Stimulated activated naive B cell treated with anti-CD40 and anti-IgM and Interleukin-4, amounts not matched to agents 10 μg/mL and 1 μg/mL and 100 μg/mL, for 72 hours (primary cell): Measurements from ENCODE around the gene PRIM2.
"Not testable (repeated sequence)": the region's sequence is repeated elsewhere in the genome, so short reads cannot be mapped to it uniquely, and the experiment has no call there.

Experiments used
- ATAC-seq, 2 donors: fragments of 150-1000 bp; cut with Tn5 transposase; replicated peaks; 2 replicates each; pipeline ENCODE4 v1.10.0; 2021; ENCODE audit warnings: moderate library complexity in 1 of 2
- DNase-seq: peaks from one replicate; pipeline ENCODE4 v3.0.0; 2021
- H3K27ac Mint-ChIP-seq: one replicate; pipeline ENCODE4 v1.8.0; 2022; ENCODE audit warnings: mild to moderate bottlenecking, mixed read lengths
- H3K27me3 Mint-ChIP-seq, 2 donors: one replicate each; pipeline ENCODE4 v1.8.0; 2022; ENCODE audit warnings: mixed read lengths in 2 of 2
- H3K36me3 Mint-ChIP-seq, 2 donors: one replicate each; pipeline ENCODE4 v1.8.0; 2022; ENCODE audit warnings: mixed read lengths in 2 of 2, mild to moderate bottlenecking in 1 of 2
- H3K4me1 Mint-ChIP-seq, 2 donors: one replicate each; pipeline ENCODE4 v1.8.0; 2022; ENCODE audit warnings: mixed read lengths in 2 of 2, mild to moderate bottlenecking in 1 of 2
- H3K4me3 Mint-ChIP-seq, 2 donors: one replicate each; pipeline ENCODE4 v1.8.0; 2022; ENCODE audit warnings: mild to moderate bottlenecking in 2 of 2, mixed read lengths in 2 of 2, moderate library complexity in 1 of 2
- H3K9me3 Mint-ChIP-seq, 2 donors: one replicate each; pipeline ENCODE4 v1.8.0; 2022; ENCODE audit warnings: mixed read lengths in 2 of 2, mild to moderate bottlenecking in 1 of 2

Gene PRIM2

GRCh38 chr6:57500368-57501021 lies 183.1 kb downstream of the PRIM2 start:
- not testable (repeated sequence) for H3K9me3 Mint-ChIP-seq, H3K36me3 Mint-ChIP-seq, H3K4me1 Mint-ChIP-seq, H3K27me3 Mint-ChIP-seq, ATAC-seq, H3K4me3 Mint-ChIP-seq, H3K27ac Mint-ChIP-seq, DNase-seq

- H3K4me3 Mint-ChIP-seq, ATAC-seq, H3K4me1 Mint-ChIP-seq, H3K36me3 Mint-ChIP-seq, H3K9me3 Mint-ChIP-seq, DNase-seq, H3K27ac Mint-ChIP-seq, H3K27me3 Mint-ChIP-seq: not testable (repeated sequence)
Observed at GRCh38 chr6:57502387-57502786, 185.0 kb downstream of the PRIM2 start.

GRCh38 chr6:57505251-57505650 lies 187.8 kb downstream of the PRIM2 start:
- H3K27ac Mint-ChIP-seq, result not testable (repeated sequence)

GRCh38 chr6:57510390-57510789 lies 193.0 kb downstream of the PRIM2 start:
- not testable (repeated sequence) for H3K9me3 Mint-ChIP-seq, ATAC-seq, DNase-seq, H3K4me3 Mint-ChIP-seq, H3K27me3 Mint-ChIP-seq, H3K36me3 Mint-ChIP-seq, H3K4me1 Mint-ChIP-seq, H3K27ac Mint-ChIP-seq

More at GRCh38 chr6:57505251-57505650, 187.8 kb downstream of the PRIM2 start:
- not testable (repeated sequence) for H3K4me1 Mint-ChIP-seq, H3K36me3 Mint-ChIP-seq, H3K4me3 Mint-ChIP-seq, DNase-seq, H3K27me3 Mint-ChIP-seq, ATAC-seq, H3K9me3 Mint-ChIP-seq

- H3K4me1 Mint-ChIP-seq, H3K4me3 Mint-ChIP-seq, H3K9me3 Mint-ChIP-seq, H3K27me3 Mint-ChIP-seq, ATAC-seq, DNase-seq, H3K27ac Mint-ChIP-seq: not testable (repeated sequence)
- peaks cover 4 to 11% of the 10 kb centered on the region in 2 donors for H3K36me3 Mint-ChIP-seq
Observed at GRCh38 chr6:57515171-57515570, 197.7 kb downstream of the PRIM2 start.

- not testable (repeated sequence) for H3K4me3 Mint-ChIP-seq, H3K4me1 Mint-ChIP-seq, H3K27ac Mint-ChIP-seq, H3K9me3 Mint-ChIP-seq, ATAC-seq, DNase-seq, H3K27me3 Mint-ChIP-seq
- H3K36me3 Mint-ChIP-seq, result peaks cover 4 to 11% of the 10 kb centered on the region in 2 donors
Observed at GRCh38 chr6:57515845-57516244, 198.4 kb downstream of the PRIM2 start.

GRCh38 chr6:57516776-57517175 lies 199.3 kb downstream of the PRIM2 start:
- not testable (repeated sequence) for H3K36me3 Mint-ChIP-seq, H3K4me3 Mint-ChIP-seq, H3K27ac Mint-ChIP-seq, H3K9me3 Mint-ChIP-seq, ATAC-seq, H3K27me3 Mint-ChIP-seq, DNase-seq, H3K4me1 Mint-ChIP-seq

- not testable (repeated sequence) for H3K27ac Mint-ChIP-seq, H3K36me3 Mint-ChIP-seq, DNase-seq, H3K4me1 Mint-ChIP-seq, ATAC-seq, H3K4me3 Mint-ChIP-seq, H3K9me3 Mint-ChIP-seq, H3K27me3 Mint-ChIP-seq
Observed at GRCh38 chr6:57519198-57519597, 201.8 kb downstream of the PRIM2 start.

- H3K27me3 Mint-ChIP-seq, ATAC-seq, H3K36me3 Mint-ChIP-seq, DNase-seq, H3K4me1 Mint-ChIP-seq, H3K27ac Mint-ChIP-seq, H3K9me3 Mint-ChIP-seq, H3K4me3 Mint-ChIP-seq: not testable (repeated sequence)
Observed at GRCh38 chr6:57521085-57521484, 203.7 kb downstream of the PRIM2 start.

- H3K9me3 Mint-ChIP-seq, H3K27me3 Mint-ChIP-seq, H3K27ac Mint-ChIP-seq, DNase-seq, H3K36me3 Mint-ChIP-seq, ATAC-seq, H3K4me1 Mint-ChIP-seq, H3K4me3 Mint-ChIP-seq: not testable (repeated sequence)
Observed at GRCh38 chr6:57523221-57523620, 205.8 kb downstream of the PRIM2 start.

GRCh38 chr6:57529755-57530154 lies 212.3 kb downstream of the PRIM2 start:
- ATAC-seq, H3K27ac Mint-ChIP-seq, H3K4me1 Mint-ChIP-seq, H3K27me3 Mint-ChIP-seq, DNase-seq, H3K36me3 Mint-ChIP-seq, H3K4me3 Mint-ChIP-seq, H3K9me3 Mint-ChIP-seq: not testable (repeated sequence)

- not testable (repeated sequence) for H3K4me3 Mint-ChIP-seq, H3K4me1 Mint-ChIP-seq, H3K27ac Mint-ChIP-seq, H3K36me3 Mint-ChIP-seq, H3K9me3 Mint-ChIP-seq, H3K27me3 Mint-ChIP-seq, DNase-seq, ATAC-seq
Observed at GRCh38 chr6:57532660-57533059, 215.2 kb downstream of the PRIM2 start.

GRCh38 chr6:57535121-57535520 lies 217.7 kb downstream of the PRIM2 start:
- H3K36me3 Mint-ChIP-seq, H3K27ac Mint-ChIP-seq, H3K4me1 Mint-ChIP-seq, DNase-seq, ATAC-seq, H3K27me3 Mint-ChIP-seq, H3K4me3 Mint-ChIP-seq, H3K9me3 Mint-ChIP-seq: not testable (repeated sequence)

- H3K4me1 Mint-ChIP-seq, H3K9me3 Mint-ChIP-seq, H3K4me3 Mint-ChIP-seq, H3K27me3 Mint-ChIP-seq, H3K27ac Mint-ChIP-seq, H3K36me3 Mint-ChIP-seq, DNase-seq: not testable (repeated sequence)
- peak in 1 of 2 donors; percentile 56 for ATAC-seq
Observed at GRCh38 chr6:57535994-57536393, 218.6 kb downstream of the PRIM2 start.

- ATAC-seq, result not testable (repeated sequence)
Observed at GRCh38 chr6:57537916-57538315, 220.5 kb downstream of the PRIM2 start.

GRCh38 chr6:57551961-57552360 lies 234.5 kb downstream of the PRIM2 start:
- not testable (repeated sequence) for H3K4me3 Mint-ChIP-seq, H3K27me3 Mint-ChIP-seq, H3K27ac Mint-ChIP-seq, H3K4me1 Mint-ChIP-seq, H3K36me3 Mint-ChIP-seq, H3K9me3 Mint-ChIP-seq, ATAC-seq, DNase-seq

More at GRCh38 chr6:57537916-57538315, 220.5 kb downstream of the PRIM2 start:
- not testable (repeated sequence) for H3K27ac Mint-ChIP-seq, H3K9me3 Mint-ChIP-seq, H3K4me3 Mint-ChIP-seq, H3K4me1 Mint-ChIP-seq, H3K27me3 Mint-ChIP-seq, DNase-seq
- peaks cover 7 to 11% of the 10 kb centered on the region in 2 donors for H3K36me3 Mint-ChIP-seq
